ENCODE measurements around the gene TANC1.

Gene TANC1

DNA sequence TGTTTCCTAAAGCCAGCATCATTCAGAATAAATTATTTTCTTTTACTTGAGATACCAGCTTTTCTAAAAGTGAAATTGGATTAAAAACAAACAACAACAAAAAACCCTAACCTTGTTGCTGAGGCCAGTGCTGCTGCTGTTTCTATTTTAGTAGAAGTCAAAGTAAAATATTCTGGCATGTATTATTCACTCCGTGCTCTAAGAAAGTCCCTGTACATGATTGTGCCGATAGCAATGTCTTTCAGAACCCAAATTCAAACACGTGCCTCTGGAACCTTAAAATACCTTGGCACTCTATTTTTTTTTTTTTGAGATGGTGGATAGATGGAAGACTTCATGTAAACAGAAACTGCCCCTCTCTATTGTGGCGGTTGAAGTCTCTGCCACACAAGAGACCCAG lies 43.7 kb downstream of the TANC1 start:
- Mint-ChIP-seq H3K4me3 (no peak overlapping the region), H3K9me3 (peaks cover 37% of the 10 kb centered on the region), H3K27ac (peak overlapping the region in 1 of 3 experiments; percentile 8), H3K4me1 (peaks cover 39% of the 10 kb centered on the region), H3K27me3 (ENCODE audit: low read depth) (no peaks in the 10 kb centered on the region), H3K36me3 (ENCODE audit: low read depth) (peaks cover 89% of the 10 kb centered on the region)
- TF ChIP-seq, protein P1, sequence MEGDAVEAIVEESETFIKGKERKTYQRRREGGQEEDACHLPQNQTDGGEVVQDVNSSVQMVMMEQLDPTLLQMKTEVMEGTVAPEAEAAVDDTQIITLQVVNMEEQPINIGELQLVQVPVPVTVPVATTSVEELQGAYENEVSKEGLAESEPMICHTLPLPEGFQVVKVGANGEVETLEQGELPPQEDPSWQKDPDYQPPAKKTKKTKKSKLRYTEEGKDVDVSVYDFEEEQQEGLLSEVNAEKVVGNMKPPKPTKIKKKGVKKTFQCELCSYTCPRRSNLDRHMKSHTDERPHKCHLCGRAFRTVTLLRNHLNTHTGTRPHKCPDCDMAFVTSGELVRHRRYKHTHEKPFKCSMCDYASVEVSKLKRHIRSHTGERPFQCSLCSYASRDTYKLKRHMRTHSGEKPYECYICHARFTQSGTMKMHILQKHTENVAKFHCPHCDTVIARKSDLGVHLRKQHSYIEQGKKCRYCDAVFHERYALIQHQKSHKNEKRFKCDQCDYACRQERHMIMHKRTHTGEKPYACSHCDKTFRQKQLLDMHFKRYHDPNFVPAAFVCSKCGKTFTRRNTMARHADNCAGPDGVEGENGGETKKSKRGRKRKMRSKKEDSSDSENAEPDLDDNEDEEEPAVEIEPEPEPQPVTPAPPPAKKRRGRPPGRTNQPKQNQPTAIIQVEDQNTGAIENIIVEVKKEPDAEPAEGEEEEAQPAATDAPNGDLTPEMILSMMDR (IDR thresholded peaks at IDR 0.05; ENCODE audit: unreplicated experiment in 3 of 3), result no peak

- H3K4me3 Mint-ChIP-seq, result no peak overlapping the region
- H3K36me3 Mint-ChIP-seq (ENCODE audit: low read depth), result peaks cover 79% of the 10 kb centered on the region
- no peaks in the 10 kb centered on the region for H3K27me3 Mint-ChIP-seq (ENCODE audit: low read depth)
- peak overlapping the region in 2 of 3 experiments; percentile 45 to 60 for H3K27ac Mint-ChIP-seq
- H3K9me3 Mint-ChIP-seq, result peaks cover 37% of the 10 kb centered on the region
- TF ChIP-seq, protein P1 (IDR thresholded peaks at IDR 0.05; ENCODE audit: unreplicated experiment in 3 of 3), result no peak
- H3K4me1 Mint-ChIP-seq, result peaks cover 44% of the 10 kb centered on the region
These were observed 44.7 kb downstream of the TANC1 start for GRCh38 chr2:159013103-159013502.

- no peak overlapping the region for H3K4me3 Mint-ChIP-seq
- H3K9me3 Mint-ChIP-seq, result peaks cover 37% of the 10 kb centered on the region
- H3K4me1 Mint-ChIP-seq, result peaks cover 33% of the 10 kb centered on the region
- H3K27ac Mint-ChIP-seq, result no peak overlapping the region
- TF ChIP-seq, protein P1 (IDR thresholded peaks at IDR 0.05; ENCODE audit: unreplicated experiment in 3 of 3), result no peak
- H3K36me3 Mint-ChIP-seq (ENCODE audit: low read depth), result peaks cover 70% of the 10 kb centered on the region
- H3K27me3 Mint-ChIP-seq (ENCODE audit: low read depth), result no peaks in the 10 kb centered on the region
These were observed 46.7 kb downstream of the TANC1 start for GRCh38 chr2:159015174-159015573.

DNA sequence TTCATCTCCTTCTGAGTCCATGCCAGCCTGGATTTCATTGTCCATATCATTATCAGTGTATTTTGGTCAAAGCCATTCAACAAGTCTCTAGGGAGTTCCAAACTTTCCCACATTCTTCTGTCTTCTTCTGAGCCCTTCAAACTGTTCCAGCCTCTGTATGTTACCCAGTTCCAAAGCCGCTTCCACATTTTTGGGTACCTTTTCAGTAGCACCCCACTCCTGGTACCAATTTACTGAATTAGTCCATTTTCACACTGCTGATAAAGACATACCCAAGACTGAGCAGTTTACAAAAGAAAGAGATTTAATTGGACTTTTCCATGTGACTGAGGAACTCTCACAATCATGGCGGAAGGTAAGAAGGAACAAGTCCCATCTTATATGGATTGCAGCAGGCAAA lies 47.4 kb downstream of the TANC1 start:
- TF ChIP-seq, protein P1 (IDR thresholded peaks at IDR 0.05; ENCODE audit: unreplicated experiment in 3 of 3), result no peak
- Mint-ChIP-seq H3K27me3 (ENCODE audit: low read depth) (no peaks in the 10 kb centered on the region), H3K36me3 (ENCODE audit: low read depth) (peaks cover 64% of the 10 kb centered on the region), H3K27ac (no peak overlapping the region), H3K4me3 (no peak overlapping the region), H3K9me3 (peaks cover 37% of the 10 kb centered on the region), H3K4me1 (peaks cover 27% of the 10 kb centered on the region)

GRCh38 chr2:159017837-159018236 lies 49.4 kb downstream of the TANC1 start:
- Mint-ChIP-seq H3K9me3 (peaks cover 37% of the 10 kb centered on the region), H3K4me3 (no peak overlapping the region), H3K27me3 (ENCODE audit: low read depth) (no peaks in the 10 kb centered on the region), H3K27ac (no peak overlapping the region), H3K4me1 (peaks cover 13% of the 10 kb centered on the region), H3K36me3 (ENCODE audit: low read depth) (peaks cover 47% of the 10 kb centered on the region)
- TF ChIP-seq, protein P1 (IDR thresholded peaks at IDR 0.05; ENCODE audit: unreplicated experiment in 3 of 3), result no peak

DNA sequence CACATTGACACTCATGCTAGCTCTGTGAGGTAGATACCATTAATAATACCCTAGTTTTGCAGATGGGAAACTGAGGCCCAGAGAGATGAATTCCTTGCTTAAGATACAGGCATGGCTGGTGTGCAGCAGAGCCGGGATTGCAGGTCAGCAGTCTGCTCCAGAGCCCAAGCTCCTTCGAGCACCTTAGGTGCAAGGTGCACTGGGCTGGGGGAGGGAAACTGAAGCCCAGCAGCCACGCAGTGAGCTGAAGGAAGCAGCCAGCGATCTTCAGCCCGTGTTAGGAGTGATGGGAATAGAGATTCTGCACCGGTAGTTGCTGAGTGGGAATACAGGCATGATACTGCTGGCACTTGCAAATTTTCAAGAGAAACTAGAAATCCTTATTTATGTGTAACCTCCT lies 50.6 kb downstream of the TANC1 start:
- no peak overlapping the region for H3K4me3 Mint-ChIP-seq
- H3K27me3 Mint-ChIP-seq (ENCODE audit: low read depth), result no peaks in the 10 kb centered on the region
- TF ChIP-seq, protein P1 (IDR thresholded peaks at IDR 0.05; ENCODE audit: unreplicated experiment in 3 of 3), result no peak
- peaks cover 29% of the 10 kb centered on the region for H3K9me3 Mint-ChIP-seq
- H3K36me3 Mint-ChIP-seq (ENCODE audit: low read depth), result peaks cover 35% of the 10 kb centered on the region
- H3K27ac Mint-ChIP-seq, result no peak overlapping the region
- peaks cover 5% of the 10 kb centered on the region for H3K4me1 Mint-ChIP-seq
